GM23248 (cell line): ENCODE measurements around the gene SMPD1. TPM values are rescaled to one million over a fixed set of nuclear protein-coding genes. Genes with fewer than 3 reads are reported as not detected.

Source experiments
- DNase-seq: peaks from one replicate; pipeline ENCODE4 v3.0.0-alpha.2; 2015
- H2AFZ ChIP-seq: fragments of 200-600 bp; sonication (generic); 2 replicates; pipeline ENCODE4 v1.6.1; 2016; ENCODE audit warnings: antibody characterized with exemption
- H3F3A ChIP-seq: fragments of 200-600 bp; sonication (generic); 2 replicates; pipeline ENCODE4 v1.6.1; 2016; ENCODE audit warnings: mild to moderate bottlenecking, antibody characterized with exemption, mixed run types; ENCODE audit not compliant: insufficient read depth
- H3K27ac ChIP-seq: fragments of 200-600 bp; sonication (generic); 2 replicates; pipeline ENCODE4 v1.5.1; 2016; ENCODE audit warnings: mild to moderate bottlenecking
- H3K27me3 ChIP-seq: fragments of 200-600 bp; sonication (generic); replicated peaks from 2 replicates; pipeline ENCODE4 v1.6.1; 2016; ENCODE audit warnings: mild to moderate bottlenecking; ENCODE audit not compliant: insufficient read depth
- H3K36me3 ChIP-seq: fragments of 200-600 bp; sonication (generic); 2 replicates; pipeline ENCODE4 v1.6.1; 2016; ENCODE audit warnings: low read depth, mild to moderate bottlenecking
- H3K4me1 ChIP-seq: fragments of 200-600 bp; sonication (generic); 2 replicates; pipeline ENCODE4 v1.6.1; 2016; ENCODE audit warnings: mild to moderate bottlenecking; ENCODE audit not compliant: insufficient read depth
- H3K4me2 ChIP-seq: fragments of 200-600 bp; sonication (generic); one replicate; pipeline ENCODE4 v1.6.1; 2016; ENCODE audit warnings: mild to moderate bottlenecking; ENCODE audit not compliant: unreplicated experiment
- H3K4me3 ChIP-seq: fragments of 200-600 bp; sonication (generic); 2 replicates; pipeline ENCODE4 v1.5.1; 2016; ENCODE audit warnings: mild to moderate bottlenecking
- H3K79me2 ChIP-seq: fragments of 200-600 bp; sonication (generic); 2 replicates; pipeline ENCODE4 v1.6.1; 2016; ENCODE audit warnings: mild to moderate bottlenecking; ENCODE audit not compliant: insufficient read depth
- H3K9ac ChIP-seq: fragments of 200-600 bp; sonication (generic); 2 replicates; pipeline ENCODE4 v1.6.1; 2016; ENCODE audit warnings: mild to moderate bottlenecking
- H3K9me2 ChIP-seq: fragments of 200-600 bp; sonication (generic); 2 replicates; pipeline ENCODE4 v1.6.1; 2016; ENCODE audit warnings: mixed run types, mild to moderate bottlenecking, moderate library complexity; ENCODE audit not compliant: insufficient read depth
- H3K9me3 ChIP-seq: fragments of 200-600 bp; sonication (generic); one replicate; pipeline ENCODE4 v1.6.1; 2017; ENCODE audit warnings: low read depth
- H4K20me1 ChIP-seq: fragments of 200-600 bp; sonication (generic); 2 replicates; pipeline ENCODE4 v1.6.0; 2016; ENCODE audit not compliant: insufficient read depth
- EZH2 ChIP-seq: fragments of 200-600 bp; sonication (generic); IDR thresholded peaks from 2 replicates; pipeline ENCODE4 v1.6.1; 2018; ENCODE audit warnings: antibody characterized with exemption, mild to moderate bottlenecking; ENCODE audit not compliant: insufficient read depth, poor library complexity, severe bottlenecking
- EZH2phosphoT487 ChIP-seq: fragments of 200-600 bp; sonication (generic); IDR thresholded peaks from 2 replicates; pipeline ENCODE4 v1.6.1; 2018; ENCODE audit warnings: antibody characterized with exemption, moderate library complexity, mild to moderate bottlenecking, low read depth; ENCODE audit not compliant: insufficient read depth
- WGBS, 2 experiments: methylation state at CpG; one replicate each; pipeline ENCODE4 v1.1.6; 2015 to 2017; ENCODE audit warnings: low lambda C conversion rate in 2 of 2, low coverage in 1 of 2; ENCODE audit errors: missing lambda C conversion rate in 2 of 2; 5-methylcytosine and 5-hydroxymethylcytosine counted together
- in situ Hi-C: fragments of 300-500 bp; cut with MboI; formaldehyde crosslinking; loops from 2 replicates; pipeline ENCODE4 v1.15.0; 2020
- polyA plus RNA-seq: library from polyadenylated mRNA; unstranded; fragments of >200 nt; fragmentation: Nextera tagmentation; extraction: Ambion mirVana; gene quantifications from 2 replicates; pipeline ENCODE4 v1.2.1, GENCODE V29; 2016
- total RNA-seq: library from RNA; depleted of rRNA; stranded (reverse); fragments of >200 nt; shearing (Covaris generic); gene quantifications from 2 replicates; pipeline ENCODE4 v1.2.3, GENCODE V29; 2014; rRNA removed

Gene SMPD1
- total RNA-seq (70.1 and 87.8 TPM in 2 replicates), polyA plus RNA-seq (67.9 and 72.3 TPM in 2 replicates)

- Histone ChIP-seq H4K20me1 (no peaks in the 10 kb centered on the region), H3K4me3 (peak within 1 kb of the TSS; percentile 83), H2AFZ (peak within 1 kb of the TSS; percentile 76), H3K9me3 (no peaks in the 10 kb centered on the region), H3K9ac (peak within 1 kb of the TSS; percentile 84), H3K27ac (peak within 1 kb of the TSS; percentile 47), H3K4me2 (peak within 1 kb of the TSS; percentile 89), H3K9me2 (no peaks in the 10 kb centered on the region), H3K79me2 (peaks cover 5% of the 10 kb centered on the region; the same call in 1 of the 2 replicates), H3K36me3 (no peaks in the 10 kb centered on the region), H3K27me3 (no peaks in the 10 kb centered on the region), H3F3A (peaks cover 27% of the 10 kb centered on the region), H3K4me1 (peaks cover 12% of the 10 kb centered on the region)
- TF ChIP-seq EZH2 (no peak), EZH2phosphoT487 (no peak)
- WGBS, 2 experiments = 1% methylated on average over 35 to 48 of the region's 63 CpGs
- peak; percentile 84 for DNase-seq
- in situ Hi-C loops = loop anchor here (10.0 kb wide), 1 partner anchor 55 kb away; the partner anchor contains the start of gene HPX
Observed at GRCh38 chr11:6389905-6390717, at the start of gene SMPD1. SMPD1 (plus strand) TSS chr11:6390474; CDS start chr11:6390599, 125 bp downstream.

GRCh38 chr11:6345366-6345765 is 44.9 kb upstream of the SMPD1 start:
- H3K4me2 ChIP-seq = no peak overlapping the region
- peak; percentile 4 for DNase-seq
- H3K27me3 ChIP-seq = no peaks in the 10 kb centered on the region
- H3K27ac ChIP-seq = no peak overlapping the region
- peak overlapping the region; percentile 46; the same call in 1 of the 2 replicates for H2AFZ ChIP-seq
- WGBS, 2 experiments = 83 to 86% methylated on average over 1 of the region's 1 CpG
- H3K4me1 ChIP-seq = no peaks in the 10 kb centered on the region
- H3K79me2 ChIP-seq = no peaks in the 10 kb centered on the region
- H3K9me2 ChIP-seq = no peaks in the 10 kb centered on the region
- H3K9ac ChIP-seq = no peak overlapping the region
- no peaks in the 10 kb centered on the region for H3F3A ChIP-seq
- in situ Hi-C loops = loop anchor here (10.0 to 25.0 kb wide), 2 partner anchors 321 to 658 kb away; partner anchors contain the start of genes TRIM22 and TRIM5
- no peaks in the 10 kb centered on the region for H3K36me3 ChIP-seq
- no peak overlapping the region for H3K4me3 ChIP-seq
- H4K20me1 ChIP-seq = no peaks in the 10 kb centered on the region
- no peak for TF ChIP-seq EZH2
- no peak for TF ChIP-seq EZH2phosphoT487
- H3K9me3 ChIP-seq = no peaks in the 10 kb centered on the region

- no peaks in the 10 kb centered on the region for H4K20me1 ChIP-seq
- H3K36me3 ChIP-seq = no peaks in the 10 kb centered on the region
- no peak overlapping the region for H3K9ac ChIP-seq
- no peaks in the 10 kb centered on the region for H3K9me3 ChIP-seq
- H3K27me3 ChIP-seq = no peaks in the 10 kb centered on the region
- H3K4me1 ChIP-seq = no peaks in the 10 kb centered on the region
- in situ Hi-C loops = loop anchor here (10.0 kb wide), 1 partner anchor 105 kb away; no protein-coding TSS in a partner anchor
- H2AFZ ChIP-seq = no peak overlapping the region
- H3F3A ChIP-seq = no peaks in the 10 kb centered on the region
- H3K4me3 ChIP-seq = no peak overlapping the region
- no peak for TF ChIP-seq EZH2
- no peak overlapping the region for H3K4me2 ChIP-seq
- no peak for DNase-seq
- H3K9me2 ChIP-seq = no peaks in the 10 kb centered on the region
- H3K79me2 ChIP-seq = no peaks in the 10 kb centered on the region
- H3K27ac ChIP-seq = no peak overlapping the region
Observed at GRCh38 chr11:6350043-6350442, 40.2 kb upstream of the SMPD1 start.

GRCh38 chr11:6350486-6350885 is 39.8 kb upstream of the SMPD1 start:
- no peak overlapping the region for H3K9ac ChIP-seq
- H3K79me2 ChIP-seq = no peaks in the 10 kb centered on the region
- no peaks in the 10 kb centered on the region for H3K27me3 ChIP-seq
- H3K27ac ChIP-seq = no peak overlapping the region
- H3K4me1 ChIP-seq = no peaks in the 10 kb centered on the region
- no peak overlapping the region for H3K4me3 ChIP-seq
- no peaks in the 10 kb centered on the region for H3K36me3 ChIP-seq
- no peaks in the 10 kb centered on the region for H3K9me3 ChIP-seq
- H2AFZ ChIP-seq = no peak overlapping the region
- no peak for DNase-seq
- no peaks in the 10 kb centered on the region for H3F3A ChIP-seq
- TF ChIP-seq EZH2phosphoT487 = no peak
- TF ChIP-seq EZH2 = no peak
- no peaks in the 10 kb centered on the region for H3K9me2 ChIP-seq
- H3K4me2 ChIP-seq = no peak overlapping the region
- 53 to 60% methylated on average over 2 of the region's 2 CpGs for WGBS, 2 experiments
- in situ Hi-C loops = loop anchor here (10.0 kb wide), 1 partner anchor 106 kb away; no protein-coding TSS in a partner anchor
- H4K20me1 ChIP-seq = no peaks in the 10 kb centered on the region
